Kidney epithelial cell (primary cell): ENCODE measurements around the gene AIF1. TPM values are rescaled to one million over a fixed set of nuclear protein-coding genes. Genes with fewer than 3 reads are reported as not detected.

ENCODE experiments used
- DNase-seq: peaks from one replicate; pipeline ENCODE4 v3.0.0-alpha.2; 2010; ENCODE audit warnings: low read depth
- H3K27me3 ChIP-seq: 2 replicates; pipeline ENCODE4 v1.6.0; 2011; ENCODE audit warnings: low read length; ENCODE audit not compliant: control insufficient read depth, insufficient read depth
- H3K36me3 ChIP-seq: 2 replicates; pipeline ENCODE4 v1.5.1; 2011; ENCODE audit warnings: low read length; ENCODE audit not compliant: control insufficient read depth, insufficient read depth
- H3K4me3 ChIP-seq: 2 replicates; pipeline ENCODE4 v1.5.1; 2011; ENCODE audit warnings: low read depth, mild to moderate bottlenecking, control low read depth, low read length
- total RNA-seq: library from RNA; depleted of rRNA; stranded (reverse); fragments of >200 nt; gene quantifications from 2 replicates; pipeline ENCODE4 v1.2.3, GENCODE V29; 2015
- TF ChIP-seq, protein P1 (sequence below): IDR thresholded peaks from 2 replicates; pipeline ENCODE4 v1.5.1; 2011; ENCODE audit warnings: mild to moderate bottlenecking, moderate library complexity, low read length, control low read depth, inconsistent platforms; ENCODE audit not compliant: insufficient read depth, poor library complexity, severe bottlenecking

AIF1 gene
- total RNA-seq, 1 donor from 2014 or later, result 0.33 TPM

DNA sequence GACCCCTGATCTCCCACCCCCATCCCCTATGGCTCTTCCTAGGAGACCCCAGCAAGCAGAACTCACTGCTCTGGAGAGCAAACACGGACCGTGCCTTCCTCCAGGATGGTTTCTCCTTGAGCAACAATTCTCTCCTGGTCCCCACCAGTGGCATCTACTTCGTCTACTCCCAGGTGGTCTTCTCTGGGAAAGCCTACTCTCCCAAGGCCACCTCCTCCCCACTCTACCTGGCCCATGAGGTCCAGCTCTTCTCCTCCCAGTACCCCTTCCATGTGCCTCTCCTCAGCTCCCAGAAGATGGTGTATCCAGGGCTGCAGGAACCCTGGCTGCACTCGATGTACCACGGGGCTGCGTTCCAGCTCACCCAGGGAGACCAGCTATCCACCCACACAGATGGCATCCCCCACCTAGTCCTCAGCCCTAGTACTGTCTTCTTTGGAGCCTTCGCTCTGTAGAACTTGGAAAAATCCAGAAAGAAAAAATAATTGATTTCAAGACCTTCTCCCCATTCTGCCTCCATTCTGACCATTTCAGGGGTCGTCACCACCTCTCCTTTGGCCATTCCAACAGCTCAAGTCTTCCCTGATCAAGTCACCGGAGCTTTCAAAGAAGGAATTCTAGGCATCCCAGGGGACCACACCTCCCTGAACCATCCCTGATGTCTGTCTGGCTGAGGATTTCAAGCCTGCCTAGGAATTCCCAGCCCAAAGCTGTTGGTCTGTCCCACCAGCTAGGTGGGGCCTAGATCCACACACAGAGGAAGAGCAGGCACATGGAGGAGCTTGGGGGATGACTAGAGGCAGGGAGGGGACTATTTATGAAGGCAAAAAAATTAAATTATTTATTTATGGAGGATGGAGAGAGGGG is 41.6 kb upstream of the AIF1 start:
- H3K4me3 ChIP-seq, result no peak overlapping the region
- DNase-seq, result no peak
- TF ChIP-seq, protein P1, sequence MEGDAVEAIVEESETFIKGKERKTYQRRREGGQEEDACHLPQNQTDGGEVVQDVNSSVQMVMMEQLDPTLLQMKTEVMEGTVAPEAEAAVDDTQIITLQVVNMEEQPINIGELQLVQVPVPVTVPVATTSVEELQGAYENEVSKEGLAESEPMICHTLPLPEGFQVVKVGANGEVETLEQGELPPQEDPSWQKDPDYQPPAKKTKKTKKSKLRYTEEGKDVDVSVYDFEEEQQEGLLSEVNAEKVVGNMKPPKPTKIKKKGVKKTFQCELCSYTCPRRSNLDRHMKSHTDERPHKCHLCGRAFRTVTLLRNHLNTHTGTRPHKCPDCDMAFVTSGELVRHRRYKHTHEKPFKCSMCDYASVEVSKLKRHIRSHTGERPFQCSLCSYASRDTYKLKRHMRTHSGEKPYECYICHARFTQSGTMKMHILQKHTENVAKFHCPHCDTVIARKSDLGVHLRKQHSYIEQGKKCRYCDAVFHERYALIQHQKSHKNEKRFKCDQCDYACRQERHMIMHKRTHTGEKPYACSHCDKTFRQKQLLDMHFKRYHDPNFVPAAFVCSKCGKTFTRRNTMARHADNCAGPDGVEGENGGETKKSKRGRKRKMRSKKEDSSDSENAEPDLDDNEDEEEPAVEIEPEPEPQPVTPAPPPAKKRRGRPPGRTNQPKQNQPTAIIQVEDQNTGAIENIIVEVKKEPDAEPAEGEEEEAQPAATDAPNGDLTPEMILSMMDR, result no peak
- no peaks in the 10 kb centered on the region for H3K36me3 ChIP-seq
- H3K27me3 ChIP-seq, result no peaks in the 10 kb centered on the region

DNA sequence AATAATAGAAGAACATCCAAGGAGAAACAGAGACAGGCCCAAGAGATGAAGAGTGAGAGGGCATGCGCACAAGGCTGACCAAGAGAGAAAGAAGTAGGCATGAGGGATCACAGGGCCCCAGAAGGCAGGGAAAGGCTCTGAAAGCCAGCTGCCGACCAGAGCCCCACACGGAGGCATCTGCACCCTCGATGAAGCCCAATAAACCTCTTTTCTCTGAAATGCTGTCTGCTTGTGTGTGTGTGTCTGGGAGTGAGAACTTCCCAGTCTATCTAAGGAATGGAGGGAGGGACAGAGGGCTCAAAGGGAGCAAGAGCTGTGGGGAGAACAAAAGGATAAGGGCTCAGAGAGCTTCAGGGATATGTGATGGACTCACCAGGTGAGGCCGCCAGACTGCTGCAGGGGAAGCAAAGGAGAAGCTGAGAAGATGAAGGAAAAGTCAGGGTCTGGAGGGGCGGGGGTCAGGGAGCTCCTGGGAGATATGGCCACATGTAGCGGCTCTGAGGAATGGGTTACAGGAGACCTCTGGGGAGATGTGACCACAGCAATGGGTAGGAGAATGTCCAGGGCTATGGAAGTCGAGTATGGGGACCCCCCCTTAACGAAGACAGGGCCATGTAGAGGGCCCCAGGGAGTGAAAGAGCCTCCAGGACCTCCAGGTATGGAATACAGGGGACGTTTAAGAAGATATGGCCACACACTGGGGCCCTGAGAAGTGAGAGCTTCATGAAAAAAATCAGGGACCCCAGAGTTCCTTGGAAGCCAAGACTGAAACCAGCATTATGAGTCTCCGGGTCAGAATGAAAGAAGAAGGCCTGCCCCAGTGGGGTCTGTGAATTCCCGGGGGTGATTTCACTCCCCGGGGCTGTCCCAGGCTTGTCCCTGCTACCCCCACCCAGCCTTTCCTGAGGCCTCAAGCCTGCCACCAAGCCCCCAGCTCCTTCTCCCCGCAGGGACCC is 40.6 kb upstream of the AIF1 start:
- no peak for DNase-seq
- TF ChIP-seq, protein P1, result no peak
- Histone ChIP-seq H3K27me3 (no peaks in the 10 kb centered on the region), H3K4me3 (no peak overlapping the region), H3K36me3 (no peaks in the 10 kb centered on the region)

DNA sequence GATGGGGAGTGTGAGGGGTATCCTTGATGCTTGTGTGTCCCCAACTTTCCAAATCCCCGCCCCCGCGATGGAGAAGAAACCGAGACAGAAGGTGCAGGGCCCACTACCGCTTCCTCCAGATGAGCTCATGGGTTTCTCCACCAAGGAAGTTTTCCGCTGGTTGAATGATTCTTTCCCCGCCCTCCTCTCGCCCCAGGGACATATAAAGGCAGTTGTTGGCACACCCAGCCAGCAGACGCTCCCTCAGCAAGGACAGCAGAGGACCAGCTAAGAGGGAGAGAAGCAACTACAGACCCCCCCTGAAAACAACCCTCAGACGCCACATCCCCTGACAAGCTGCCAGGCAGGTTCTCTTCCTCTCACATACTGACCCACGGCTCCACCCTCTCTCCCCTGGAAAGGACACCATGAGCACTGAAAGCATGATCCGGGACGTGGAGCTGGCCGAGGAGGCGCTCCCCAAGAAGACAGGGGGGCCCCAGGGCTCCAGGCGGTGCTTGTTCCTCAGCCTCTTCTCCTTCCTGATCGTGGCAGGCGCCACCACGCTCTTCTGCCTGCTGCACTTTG is 39.6 kb upstream of the AIF1 start, which contains the start of gene TNF:
TNF (plus strand) TSS at position 231 of the 567 bp plus-strand sequence; CDS start at position 408, 177 bp downstream.
- TF ChIP-seq, protein P1, result no peak
- Histone ChIP-seq H3K36me3 (no peaks in the 10 kb centered on the region), H3K4me3 (peak within 1 kb of the TSS; percentile 32), H3K27me3 (no peaks in the 10 kb centered on the region)
- no peak for DNase-seq

DNA sequence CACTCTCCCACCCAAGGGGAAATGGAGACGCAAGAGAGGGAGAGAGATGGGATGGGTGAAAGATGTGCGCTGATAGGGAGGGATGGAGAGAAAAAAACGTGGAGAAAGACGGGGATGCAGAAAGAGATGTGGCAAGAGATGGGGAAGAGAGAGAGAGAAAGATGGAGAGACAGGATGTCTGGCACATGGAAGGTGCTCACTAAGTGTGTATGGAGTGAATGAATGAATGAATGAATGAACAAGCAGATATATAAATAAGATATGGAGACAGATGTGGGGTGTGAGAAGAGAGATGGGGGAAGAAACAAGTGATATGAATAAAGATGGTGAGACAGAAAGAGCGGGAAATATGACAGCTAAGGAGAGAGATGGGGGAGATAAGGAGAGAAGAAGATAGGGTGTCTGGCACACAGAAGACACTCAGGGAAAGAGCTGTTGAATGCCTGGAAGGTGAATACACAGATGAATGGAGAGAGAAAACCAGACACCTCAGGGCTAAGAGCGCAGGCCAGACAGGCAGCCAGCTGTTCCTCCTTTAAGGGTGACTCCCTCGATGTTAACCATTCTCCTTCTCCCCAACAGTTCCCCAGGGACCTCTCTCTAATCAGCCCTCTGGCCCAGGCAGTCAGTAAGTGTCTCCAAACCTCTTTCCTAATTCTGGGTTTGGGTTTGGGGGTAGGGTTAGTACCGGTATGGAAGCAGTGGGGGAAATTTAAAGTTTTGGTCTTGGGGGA is 38.9 kb upstream of the AIF1 start:
- no peak for DNase-seq
- H3K4me3 ChIP-seq, result peak overlapping the region; percentile 32
- no peaks in the 10 kb centered on the region for H3K36me3 ChIP-seq
- H3K27me3 ChIP-seq, result no peaks in the 10 kb centered on the region
- TF ChIP-seq, protein P1, result no peak

DNA sequence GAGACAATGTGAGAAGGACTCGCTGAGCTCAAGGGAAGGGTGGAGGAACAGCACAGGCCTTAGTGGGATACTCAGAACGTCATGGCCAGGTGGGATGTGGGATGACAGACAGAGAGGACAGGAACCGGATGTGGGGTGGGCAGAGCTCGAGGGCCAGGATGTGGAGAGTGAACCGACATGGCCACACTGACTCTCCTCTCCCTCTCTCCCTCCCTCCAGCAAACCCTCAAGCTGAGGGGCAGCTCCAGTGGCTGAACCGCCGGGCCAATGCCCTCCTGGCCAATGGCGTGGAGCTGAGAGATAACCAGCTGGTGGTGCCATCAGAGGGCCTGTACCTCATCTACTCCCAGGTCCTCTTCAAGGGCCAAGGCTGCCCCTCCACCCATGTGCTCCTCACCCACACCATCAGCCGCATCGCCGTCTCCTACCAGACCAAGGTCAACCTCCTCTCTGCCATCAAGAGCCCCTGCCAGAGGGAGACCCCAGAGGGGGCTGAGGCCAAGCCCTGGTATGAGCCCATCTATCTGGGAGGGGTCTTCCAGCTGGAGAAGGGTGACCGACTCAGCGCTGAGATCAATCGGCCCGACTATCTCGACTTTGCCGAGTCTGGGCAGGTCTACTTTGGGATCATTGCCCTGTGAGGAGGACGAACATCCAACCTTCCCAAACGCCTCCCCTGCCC is 38.0 kb upstream of the AIF1 start:
- TF ChIP-seq, protein P1, result no peak
- no peak overlapping the region for H3K4me3 ChIP-seq
- H3K27me3 ChIP-seq, result no peaks in the 10 kb centered on the region
- no peak for DNase-seq
- H3K36me3 ChIP-seq, result no peaks in the 10 kb centered on the region
